Activated naive CD4-positive, alpha-beta T cell treated with anti-CD3 and anti-CD28 coated beads, Interleukin-2, amount 50 U/mL, for 16 hours (primary cell): ENCODE measurements around the gene MBLAC1.

Experiments
- DNase-seq: peaks from one replicate; pipeline ENCODE4 v3.0.0-alpha.2; 2020

The MBLAC1 gene

GRCh38 chr7:100098913-100099312, 27.9 kb upstream of the MBLAC1 start:
- DNase-seq: no peak

DNA sequence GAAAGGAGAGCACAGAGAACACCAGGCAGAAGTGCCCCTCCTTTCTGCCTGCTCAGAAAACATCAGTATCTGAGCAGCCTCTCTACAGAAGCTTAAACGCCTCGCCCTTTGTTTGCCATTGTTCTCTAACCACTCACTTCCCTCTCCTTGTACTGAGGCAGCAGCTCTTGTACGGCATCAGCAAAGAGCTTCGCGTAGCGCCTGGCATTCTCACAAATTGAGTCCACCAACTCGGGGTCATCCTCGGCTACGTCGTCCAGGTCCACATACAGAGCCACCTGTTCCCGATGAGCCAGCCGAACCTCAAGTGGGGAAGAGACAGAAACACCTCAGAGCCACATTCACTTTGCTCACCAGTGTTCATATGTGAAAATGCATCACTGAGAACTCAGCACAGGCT, 27.3 kb upstream of the MBLAC1 start:
- no peak for DNase-seq

GRCh38 chr7:100100420-100101015, 26.2 kb upstream of the MBLAC1 start:
- peak; percentile 87 for DNase-seq

DNA sequence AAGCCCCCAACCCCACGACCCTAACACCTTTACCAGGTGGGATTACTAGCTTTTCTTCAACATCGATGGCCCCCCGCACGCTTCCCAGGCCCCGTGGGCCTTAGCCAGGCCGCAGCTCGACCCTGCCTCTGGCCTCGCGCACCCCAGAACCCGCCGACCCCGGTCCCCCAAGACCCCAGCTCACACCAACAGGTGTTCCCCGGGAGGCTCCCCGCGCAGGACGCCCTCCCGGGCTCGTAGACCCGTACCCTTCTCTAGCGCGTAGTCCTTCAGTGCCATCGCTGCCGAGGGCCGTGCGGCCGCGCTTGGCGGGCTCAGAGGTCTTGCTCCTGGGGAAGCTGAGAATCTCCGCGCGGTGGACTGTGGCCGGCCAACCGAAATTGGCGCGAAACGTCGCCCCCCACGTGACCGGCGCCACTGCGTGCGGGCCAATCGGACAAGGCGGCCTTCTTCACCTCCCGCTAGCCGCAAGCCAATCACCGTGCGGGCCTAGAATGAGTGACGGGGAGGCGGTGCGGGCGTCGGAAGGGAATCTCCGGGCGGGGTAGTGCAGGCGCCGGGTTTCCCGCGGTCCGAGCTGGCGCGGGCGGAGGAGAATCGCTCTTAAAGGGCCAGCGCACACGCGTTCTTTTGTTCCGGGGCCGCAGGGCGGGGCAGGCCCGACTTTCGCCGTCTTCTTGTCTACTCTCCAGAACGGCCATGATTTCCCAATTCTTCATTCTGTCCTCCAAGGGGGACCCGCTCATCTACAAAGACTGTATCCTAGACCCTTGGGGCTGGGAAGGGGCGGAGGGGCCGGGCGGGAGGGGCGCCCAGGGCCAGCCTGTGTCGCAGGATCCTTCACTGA, 25.5 kb upstream of the MBLAC1 start, which contains the start of the genes AP4M1 and MCM7:
AP4M1 (plus strand) TSS at position 628 of the 847 bp plus-strand sequence; CDS start at position 700, 72 bp downstream.
MCM7 (minus strand) TSS at position 382 of the 847 bp plus-strand sequence; CDS start at position 279, 103 bp downstream.
- peak; percentile 95 for DNase-seq

DNA sequence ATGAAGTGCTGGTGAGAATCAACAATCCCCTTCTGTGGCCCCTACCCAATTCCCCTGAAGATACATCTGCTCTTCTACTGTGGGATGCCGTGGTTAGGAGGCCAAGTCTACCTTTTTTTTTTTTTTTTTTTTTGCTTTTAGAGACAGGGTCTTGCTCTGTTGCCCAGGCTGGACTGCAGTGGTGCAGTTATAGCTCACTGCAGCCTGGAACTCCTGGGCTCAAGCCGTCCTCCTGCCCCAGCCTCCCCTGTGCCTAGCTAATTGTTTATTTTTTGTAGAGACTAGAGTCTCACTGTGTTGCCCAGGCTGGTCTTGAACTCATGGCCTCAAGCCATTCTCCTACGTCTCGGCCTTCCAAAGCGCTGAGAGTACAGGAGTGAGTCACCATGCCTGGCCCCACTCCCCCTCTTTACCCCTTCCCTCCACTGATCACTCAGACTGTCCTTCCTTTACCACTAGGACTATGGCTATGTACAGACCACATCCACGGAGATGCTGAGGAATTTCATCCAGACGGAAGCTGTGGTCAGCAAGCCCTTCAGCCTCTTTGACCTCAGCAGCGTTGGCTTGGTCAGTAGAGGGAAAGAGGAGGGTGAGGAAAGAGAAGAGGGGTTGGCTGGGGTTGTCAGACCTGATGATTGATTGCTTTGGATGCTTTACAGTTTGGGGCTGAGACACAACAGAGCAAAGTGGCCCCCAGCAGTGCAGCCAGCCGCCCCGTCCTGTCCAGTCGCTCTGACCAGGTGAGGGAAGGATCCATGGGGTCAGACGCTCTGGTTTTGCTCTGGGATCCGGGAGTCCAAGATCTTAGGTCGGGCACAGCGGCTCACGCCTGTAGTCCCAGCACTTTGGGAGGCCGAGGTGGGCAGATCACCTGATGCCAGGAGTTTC, 23.6 kb upstream of the MBLAC1 start:
- no peak for DNase-seq

DNA sequence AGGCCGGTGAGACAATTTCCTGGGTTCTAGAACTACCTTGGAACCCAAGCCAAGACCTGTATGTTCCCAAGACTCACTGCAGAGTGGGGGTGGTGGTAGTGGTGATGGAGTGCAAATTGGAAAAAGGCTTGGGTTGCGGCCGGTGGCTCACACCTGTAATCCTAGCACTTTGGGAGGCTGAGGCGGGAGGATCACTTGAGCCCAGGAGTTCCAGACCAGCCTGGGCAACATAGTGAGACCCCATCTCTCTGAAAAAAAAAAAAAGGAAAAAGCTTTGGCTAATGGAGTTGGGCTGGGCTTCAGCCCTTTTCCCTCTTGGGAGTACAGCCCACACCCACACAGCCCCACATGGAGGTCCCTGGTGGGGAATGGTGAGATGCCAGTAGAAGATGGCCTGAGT, 21.2 kb upstream of the MBLAC1 start:
- DNase-seq: no peak

DNA sequence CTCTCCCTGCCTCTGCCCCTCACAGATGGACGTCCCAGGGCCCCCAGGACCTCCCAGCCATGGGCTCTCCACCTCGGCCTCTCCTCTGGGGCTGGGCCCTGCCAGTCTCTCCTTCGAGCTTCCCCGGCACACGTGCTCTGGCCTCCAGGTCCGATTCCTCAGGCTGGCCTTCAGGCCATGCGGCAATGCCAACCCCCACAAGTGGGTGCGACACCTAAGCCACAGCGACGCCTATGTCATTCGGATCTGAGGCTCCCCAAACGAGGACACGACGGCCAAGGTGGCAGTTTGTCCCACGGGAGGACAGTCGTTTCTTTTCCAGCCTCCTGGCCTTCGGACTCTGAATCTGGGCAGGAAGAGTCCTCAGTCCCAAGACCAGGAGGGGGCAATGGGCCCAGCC, 20.1 kb upstream of the MBLAC1 start:
- DNase-seq: no peak

- no peak for DNase-seq
Observed at GRCh38 chr7:100107125-100107737, 19.5 kb upstream of the MBLAC1 start.

- DNase-seq: no peak
Observed at GRCh38 chr7:100107890-100108289, 18.9 kb upstream of the MBLAC1 start.

- DNase-seq: no peak
Observed at GRCh38 chr7:100109521-100110163, 17.1 kb upstream of the MBLAC1 start.

- DNase-seq: no peak
Observed at GRCh38 chr7:100111156-100111555, 15.6 kb upstream of the MBLAC1 start.

- DNase-seq: no peak
Observed at GRCh38 chr7:100111914-100112313, 14.9 kb upstream of the MBLAC1 start.

GRCh38 chr7:100115026-100115425, 11.7 kb upstream of the MBLAC1 start:
- no peak for DNase-seq

- DNase-seq: no peak
Observed at GRCh38 chr7:100118388-100119071, 8.2 kb upstream of the MBLAC1 start.

DNA sequence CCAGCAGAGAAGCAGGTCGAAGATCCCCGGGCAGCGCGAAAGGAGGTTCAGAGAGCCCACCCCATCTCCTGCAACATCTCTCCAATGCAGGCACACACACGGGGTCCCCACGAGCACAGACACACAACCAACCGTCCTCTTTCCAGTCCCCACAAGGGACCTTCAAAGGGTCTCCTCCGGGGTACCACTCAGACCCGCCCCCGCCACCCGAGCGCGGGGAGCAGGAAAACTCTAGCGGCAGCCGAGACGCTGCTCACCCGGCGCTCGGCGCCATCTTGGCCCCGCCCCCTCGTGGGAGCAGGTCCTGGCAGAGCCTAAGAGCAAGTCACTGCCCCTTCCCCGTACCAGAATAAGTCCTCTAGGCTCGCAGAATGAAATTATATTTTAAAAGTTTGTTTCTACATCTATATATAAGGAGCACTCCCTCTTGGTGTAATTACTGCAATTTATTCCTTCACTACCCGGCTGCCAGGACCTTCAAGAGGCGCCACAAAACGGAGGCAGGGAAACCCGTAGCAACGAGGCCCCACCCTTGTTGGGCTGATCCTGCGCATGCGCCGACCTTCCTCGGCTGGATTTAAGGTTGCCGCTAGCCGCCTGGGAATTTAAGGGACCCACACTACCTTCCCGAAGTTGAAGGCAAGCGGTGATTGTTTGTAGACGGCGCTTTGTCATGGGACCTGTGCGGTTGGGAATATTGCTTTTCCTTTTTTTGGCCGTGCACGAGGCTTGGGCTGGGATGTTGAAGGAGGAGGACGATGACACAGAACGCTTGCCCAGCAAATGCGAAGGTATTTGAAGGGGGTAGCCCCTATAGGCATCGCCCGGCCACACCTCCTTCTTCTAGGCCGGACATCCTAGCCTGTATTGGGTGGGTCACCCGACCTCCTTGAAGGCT, 7.4 kb upstream of the MBLAC1 start, which contains the start of the genes CNPY4 and TAF6:
CNPY4 (plus strand) TSS at position 563 of the 898 bp plus-strand sequence; CDS start at position 674, 111 bp downstream.
TAF6 (minus strand) TSS at position 287 of the 898 bp plus-strand sequence. CDS start 5,149 bp downstream, outside the sequence.
- peak; percentile 94 for DNase-seq

DNA sequence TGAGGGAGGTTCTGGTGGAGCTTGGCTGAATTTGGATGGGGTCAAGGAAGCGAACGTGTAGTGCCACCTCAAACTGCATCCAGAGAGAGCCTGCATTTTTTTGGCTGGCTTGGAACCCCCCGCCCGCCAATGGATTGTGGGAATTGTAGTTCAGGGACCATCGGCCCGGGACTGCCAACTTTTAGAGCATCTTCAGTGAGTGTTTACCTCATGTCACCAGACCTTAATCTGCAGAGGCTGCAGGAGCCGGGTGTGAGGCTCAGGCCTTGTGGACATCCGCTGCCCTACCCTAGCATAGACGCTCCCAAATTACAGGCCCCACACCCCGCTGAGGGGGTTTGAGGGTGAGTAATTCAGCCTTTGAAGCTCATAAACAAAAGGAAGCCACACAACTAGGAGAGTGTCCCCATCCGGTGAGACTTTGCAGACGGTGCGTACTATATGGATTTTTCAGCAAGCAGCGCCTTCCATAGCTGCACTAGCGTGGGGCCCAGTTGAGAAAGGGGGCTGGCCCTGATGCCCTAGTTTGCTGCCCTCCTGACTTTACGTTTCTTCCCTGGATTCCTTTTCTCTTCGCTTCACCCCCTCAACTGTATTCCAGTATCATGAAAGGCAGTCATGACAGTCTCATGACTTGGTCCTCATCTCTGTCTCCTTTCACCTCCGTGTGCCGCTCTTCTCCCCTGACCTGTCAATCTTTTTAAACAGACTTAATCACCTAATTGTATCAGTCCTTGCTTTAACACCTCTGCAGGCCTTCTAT, 6.6 kb upstream of the MBLAC1 start:
- DNase-seq: peak; percentile 73

DNA sequence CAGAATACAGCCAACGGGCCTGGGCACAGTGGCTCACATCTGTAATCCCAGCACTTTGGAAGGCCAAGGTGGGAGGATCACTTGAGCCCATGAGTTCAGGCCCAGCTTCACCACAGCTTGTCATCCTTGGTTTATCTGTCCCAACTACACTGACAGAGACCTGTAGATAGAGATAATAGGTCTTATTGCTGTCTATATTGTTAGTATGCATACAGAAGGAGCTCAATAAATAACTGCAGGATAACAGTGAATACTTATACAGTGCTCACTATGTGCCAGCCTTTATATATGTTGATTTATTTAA, 6.1 kb upstream of the MBLAC1 start:
- no peak for DNase-seq

- DNase-seq: no peak
Observed at GRCh38 chr7:100122067-100122466, 4.7 kb upstream of the MBLAC1 start.

- DNase-seq: no peak
Observed at GRCh38 chr7:100122568-100122967, 4.2 kb upstream of the MBLAC1 start.
